ENCODE data around the gene MSH5. TPM values are rescaled to one million over a fixed set of nuclear protein-coding genes. Genes with fewer than 3 reads are reported as not detected.

Gene MSH5
- total RNA-seq, 4 donors from 2014 or later: 16.7 to 41.5 (median 22.1) TPM; not detected in 1

- H3K27me3 ChIP-seq: no peaks in the 10 kb centered on the region
- peak in 1 of 4 experiments; percentile 33 for TF ChIP-seq CTCF (IDR thresholded peaks at IDR 0.05)
- peak in 1 of 2 donors; percentile 43 for TF ChIP-seq POLR2A (IDR thresholded peaks at IDR 0.05)
- peak within 1 kb of the TSS in 1 of 2 donors; percentile 1 for H3K4me3 ChIP-seq
- H3K4me1 ChIP-seq: peaks cover 5 to 8% of the 10 kb centered on the region in 2 donors
- peak within 1 kb of the TSS; percentile 84 to 88 for H3K27ac ChIP-seq
- no peaks in the 10 kb centered on the region for H3K9me3 ChIP-seq
- DNase-seq: peak; percentile 86 to 90
- H3K36me3 ChIP-seq: no peaks in the 10 kb centered on the region
- intact Hi-C loops (cut with DNase I; ENCODE audit: low total_unique reads): no loop called here
Observed at GRCh38 chr6:31776989-31777666, 37.3 kb downstream of the MSH5 start, which contains the start of gene VWA7. VWA7 (minus strand) TSS chr6:31777328; CDS start chr6:31776779, 549 bp downstream.

GRCh38 chr6:31777667-31778050, 37.9 kb downstream of the MSH5 start:
- Histone ChIP-seq H3K4me1 (peaks cover 5 to 8% of the 10 kb centered on the region in 2 donors), H3K4me3 (no peak overlapping the region), H3K36me3 (no peaks in the 10 kb centered on the region), H3K9me3 (no peaks in the 10 kb centered on the region), H3K27ac (peak overlapping the region; percentile 84 to 88), H3K27me3 (no peaks in the 10 kb centered on the region)
- intact Hi-C loops (cut with DNase I; ENCODE audit: low total_unique reads): no loop called here
- DNase-seq: no peak
- no peak for TF ChIP-seq POLR2A (IDR thresholded peaks at IDR 0.05)
- no peak for TF ChIP-seq CTCF (IDR thresholded peaks at IDR 0.05)

- TF ChIP-seq CTCF (IDR thresholded peaks at IDR 0.05): no peak
- no peak for TF ChIP-seq POLR2A (IDR thresholded peaks at IDR 0.05)
- no peak for DNase-seq
- Histone ChIP-seq H3K9me3 (no peaks in the 10 kb centered on the region), H3K27me3 (no peaks in the 10 kb centered on the region), H3K27ac (peak overlapping the region; percentile 84 to 88), H3K36me3 (no peaks in the 10 kb centered on the region), H3K4me3 (no peak overlapping the region), H3K4me1 (peaks cover 5 to 8% of the 10 kb centered on the region in 2 donors)
- intact Hi-C loops (cut with DNase I; ENCODE audit: low total_unique reads): no loop called here
Observed at GRCh38 chr6:31778193-31778592, 38.4 kb downstream of the MSH5 start.

GRCh38 chr6:31778999-31779885, 39.4 kb downstream of the MSH5 start:
- H3K27ac ChIP-seq: no peak overlapping the region
- intact Hi-C loops (cut with DNase I; ENCODE audit: low total_unique reads): no loop called here
- DNase-seq: no peak
- no peaks in the 10 kb centered on the region for H3K36me3 ChIP-seq
- H3K4me3 ChIP-seq: no peak overlapping the region
- peaks cover 5 to 8% of the 10 kb centered on the region in 2 donors for H3K4me1 ChIP-seq
- H3K9me3 ChIP-seq: no peaks in the 10 kb centered on the region
- H3K27me3 ChIP-seq: no peaks in the 10 kb centered on the region
- TF ChIP-seq CTCF (IDR thresholded peaks at IDR 0.05) (no peak), POLR2A (IDR thresholded peaks at IDR 0.05) (no peak)

- Histone ChIP-seq H3K9me3 (no peaks in the 10 kb centered on the region), H3K36me3 (no peaks in the 10 kb centered on the region), H3K4me3 (no peak overlapping the region), H3K27me3 (no peaks in the 10 kb centered on the region), H3K27ac (no peak overlapping the region), H3K4me1 (peaks cover 5 to 8% of the 10 kb centered on the region in 2 donors)
- no peak for TF ChIP-seq CTCF (IDR thresholded peaks at IDR 0.05)
- TF ChIP-seq POLR2A (IDR thresholded peaks at IDR 0.05): no peak
- DNase-seq: no peak
- intact Hi-C loops (cut with DNase I; ENCODE audit: low total_unique reads): no loop called here
Observed at GRCh38 chr6:31779908-31780307, 40.1 kb downstream of the MSH5 start.
